GM23338 (cell line): ENCODE measurements around the gene TMEM25. TPM values are rescaled to one million over a fixed set of nuclear protein-coding genes. Genes with fewer than 3 reads are reported as not detected.

Experiments
- ATAC-seq: fragments of 200-7000 bp; cut with Tn5 transposase; 3 replicates; pipeline ENCODE4 v1.9.1; 2020
- DNase-seq: peaks from one replicate; pipeline ENCODE4 v3.0.0-alpha.2; 2015; ENCODE audit warnings: low spot score
- H2AFZ ChIP-seq: fragments of 200-600 bp; sonication (generic); 2 replicates; pipeline ENCODE4 v1.8.0; 2016; ENCODE audit warnings: antibody characterized with exemption, mild to moderate bottlenecking, moderate library complexity
- H3F3A ChIP-seq: fragments of 200-600 bp; sonication (generic); replicated peaks from 2 replicates; pipeline ENCODE4 v1.8.0; 2017; ENCODE audit warnings: antibody characterized with exemption, mixed run types, low read depth
- H3K27ac ChIP-seq: fragments of 200-600 bp; sonication (generic); 2 replicates; pipeline ENCODE4 v1.6.1; 2016; ENCODE audit warnings: low read depth
- H3K27me3 ChIP-seq: fragments of 200-600 bp; sonication (generic); 2 replicates; pipeline ENCODE4 v1.8.0; 2016; ENCODE audit warnings: mild to moderate bottlenecking, mixed run types, moderate library complexity; ENCODE audit not compliant: insufficient read depth
- H3K36me3 ChIP-seq: fragments of 200-600 bp; sonication (generic); 2 replicates; pipeline ENCODE4 v1.8.0; 2016; ENCODE audit warnings: mild to moderate bottlenecking; ENCODE audit not compliant: insufficient read depth
- H3K4me1 ChIP-seq: fragments of 200-600 bp; sonication (generic); 2 replicates; pipeline ENCODE4 v1.8.0; 2016; ENCODE audit warnings: mild to moderate bottlenecking, moderate library complexity; ENCODE audit not compliant: insufficient read depth
- H3K4me2 ChIP-seq: fragments of 200-600 bp; sonication (generic); 2 replicates; pipeline ENCODE4 v1.7.1; 2017; ENCODE audit warnings: mixed run types
- H3K4me3 ChIP-seq: fragments of 200-600 bp; sonication (generic); 2 replicates; pipeline ENCODE4 v1.6.1; 2016; ENCODE audit warnings: mixed run types
- H3K79me2 ChIP-seq: fragments of 200-600 bp; sonication (generic); replicated peaks from 2 replicates; pipeline ENCODE4 v1.8.0; 2017; ENCODE audit warnings: mild to moderate bottlenecking; ENCODE audit not compliant: insufficient read depth
- H3K9me2 ChIP-seq: fragments of 200-600 bp; sonication (generic); 2 replicates; pipeline ENCODE4 v1.8.0; 2017; ENCODE audit not compliant: insufficient read depth
- H4K20me1 ChIP-seq: fragments of 200-600 bp; sonication (generic); replicated peaks from 2 replicates; pipeline ENCODE4 v1.8.0; 2017; ENCODE audit warnings: mild to moderate bottlenecking; ENCODE audit not compliant: insufficient read depth
- H3K27ac Mint-ChIP-seq: 2 replicates; pipeline ENCODE4 v1.8.0; 2020; ENCODE audit warnings: inconsistent platforms, mild to moderate bottlenecking, moderate library complexity, mixed read lengths
- H3K27me3 Mint-ChIP-seq: 3 replicates; pipeline ENCODE4 v1.8.0; 2022; ENCODE audit warnings: low read depth, mild to moderate bottlenecking, moderate library complexity, mixed read lengths, inconsistent platforms; ENCODE audit not compliant: insufficient read depth, poor library complexity
- H3K36me3 Mint-ChIP-seq: 3 replicates; pipeline ENCODE4 v1.8.0; 2021; ENCODE audit warnings: low read depth, mild to moderate bottlenecking, inconsistent platforms, moderate library complexity, mixed read lengths
- H3K4me1 Mint-ChIP-seq: 3 replicates; pipeline ENCODE4 v1.8.0; 2020; ENCODE audit warnings: mild to moderate bottlenecking, inconsistent platforms, mixed read lengths
- H3K4me3 Mint-ChIP-seq: 3 replicates; pipeline ENCODE4 v1.8.0; 2021; ENCODE audit warnings: moderate library complexity, mild to moderate bottlenecking, inconsistent platforms, mixed read lengths
- H3K9me3 Mint-ChIP-seq: 3 replicates; pipeline ENCODE4 v1.8.0; 2020; ENCODE audit warnings: moderate library complexity, mild to moderate bottlenecking, inconsistent platforms, mixed read lengths
- CREB1 ChIP-seq: fragments of 250-450 bp; sonication (Bioruptor Pico); IDR thresholded peaks from 2 replicates; pipeline ENCODE4 v1.5.0; 2020; ENCODE audit warnings: low read depth, mild to moderate bottlenecking, moderate library complexity
- EZH2 ChIP-seq: fragments of 200-600 bp; sonication (generic); IDR thresholded peaks from one replicate; pipeline ENCODE4 v1.8.0; 2017; ENCODE audit warnings: antibody characterized with exemption, mild to moderate bottlenecking, low read depth; ENCODE audit not compliant: unreplicated experiment
- EZH2phosphoT487 ChIP-seq: fragments of 200-600 bp; sonication (generic); IDR thresholded peaks from one replicate; pipeline ENCODE4 v1.8.1; 2018; ENCODE audit warnings: antibody characterized with exemption; ENCODE audit not compliant: unreplicated experiment
- JUNB ChIP-seq: IDR thresholded peaks from one replicate; pipeline ENCODE4 v1.6.1; 2016; ENCODE audit warnings: antibody characterized with exemption; ENCODE audit not compliant: unreplicated experiment
- POLR2AphosphoS5 ChIP-seq: IDR thresholded peaks from 2 replicates; pipeline ENCODE4 v1.6.1; 2016; ENCODE audit warnings: antibody characterized with exemption, low read depth
- ZNF114 ChIP-seq: fragments of 250-450 bp; sonication (Bioruptor Pico); IDR thresholded peaks from 2 replicates; pipeline ENCODE4 v1.5.0; 2020; ENCODE audit warnings: mild to moderate bottlenecking, moderate library complexity
- ZNF331 ChIP-seq: fragments of 250-450 bp; sonication (Bioruptor Pico); IDR thresholded peaks from 2 replicates; pipeline ENCODE4 v1.5.0; 2020; ENCODE audit warnings: low read depth, mild to moderate bottlenecking, moderate library complexity
- polyA plus RNA-seq: library from polyadenylated mRNA; unstranded; fragments of >200 nt; fragmentation: Nextera tagmentation; extraction: Ambion mirVana; gene quantifications from 2 replicates; pipeline ENCODE4 v1.2.1, GENCODE V29; 2016
- total RNA-seq: library from RNA; depleted of rRNA; stranded (reverse); fragments of >200 nt; shearing (Covaris generic); gene quantifications from 2 replicates; pipeline ENCODE4 v1.2.3, GENCODE V29; 2014
- TF ChIP-seq, protein P1 (sequence below): IDR thresholded peaks from 2 replicates; pipeline ENCODE4 v1.6.1; 2016; ENCODE audit warnings: antibody characterized with exemption
- TF ChIP-seq, protein P2 (sequence below): fragments of 250-450 bp; sonication (Bioruptor Pico); IDR thresholded peaks from 2 replicates; pipeline ENCODE4 v1.5.0; 2020; ENCODE audit warnings: mild to moderate bottlenecking, moderate library complexity

The TMEM25 gene
- total and polyA plus RNA-seq, 2 experiments from 2014 or later: 11.7 to 17.7 TPM

DNA sequence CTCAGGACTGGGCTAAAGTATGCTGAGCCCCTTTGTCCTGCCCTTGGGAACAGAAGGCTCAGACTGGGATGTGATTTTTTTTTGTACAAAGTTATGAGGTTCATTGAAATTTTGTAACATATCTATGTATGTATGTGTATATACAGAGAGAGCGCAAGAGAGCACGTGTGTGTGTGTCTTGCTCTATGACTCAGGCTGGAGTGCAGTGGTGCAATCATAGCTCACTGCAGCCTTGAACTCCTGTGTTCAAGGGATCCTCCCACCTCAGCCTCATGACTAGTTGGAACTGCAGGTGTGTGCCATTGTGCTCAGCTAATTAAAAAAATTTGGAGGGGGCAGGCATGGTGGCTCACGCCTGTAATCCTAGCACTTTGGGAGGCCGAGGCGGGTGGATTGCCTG, 5.7 kb downstream of the TMEM25 start:
- TF ChIP-seq, protein P1, sequence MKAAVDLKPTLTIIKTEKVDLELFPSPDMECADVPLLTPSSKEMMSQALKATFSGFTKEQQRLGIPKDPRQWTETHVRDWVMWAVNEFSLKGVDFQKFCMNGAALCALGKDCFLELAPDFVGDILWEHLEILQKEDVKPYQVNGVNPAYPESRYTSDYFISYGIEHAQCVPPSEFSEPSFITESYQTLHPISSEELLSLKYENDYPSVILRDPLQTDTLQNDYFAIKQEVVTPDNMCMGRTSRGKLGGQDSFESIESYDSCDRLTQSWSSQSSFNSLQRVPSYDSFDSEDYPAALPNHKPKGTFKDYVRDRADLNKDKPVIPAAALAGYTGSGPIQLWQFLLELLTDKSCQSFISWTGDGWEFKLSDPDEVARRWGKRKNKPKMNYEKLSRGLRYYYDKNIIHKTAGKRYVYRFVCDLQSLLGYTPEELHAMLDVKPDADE: no peak
- no peak for TF ChIP-seq ZNF331 (CRISPR knock-in tag)
- TF ChIP-seq EZH2: no peak
- no peak for TF ChIP-seq CREB1 (CRISPR knock-in tag)
- no peak for TF ChIP-seq EZH2phosphoT487
- TF ChIP-seq, protein P2, sequence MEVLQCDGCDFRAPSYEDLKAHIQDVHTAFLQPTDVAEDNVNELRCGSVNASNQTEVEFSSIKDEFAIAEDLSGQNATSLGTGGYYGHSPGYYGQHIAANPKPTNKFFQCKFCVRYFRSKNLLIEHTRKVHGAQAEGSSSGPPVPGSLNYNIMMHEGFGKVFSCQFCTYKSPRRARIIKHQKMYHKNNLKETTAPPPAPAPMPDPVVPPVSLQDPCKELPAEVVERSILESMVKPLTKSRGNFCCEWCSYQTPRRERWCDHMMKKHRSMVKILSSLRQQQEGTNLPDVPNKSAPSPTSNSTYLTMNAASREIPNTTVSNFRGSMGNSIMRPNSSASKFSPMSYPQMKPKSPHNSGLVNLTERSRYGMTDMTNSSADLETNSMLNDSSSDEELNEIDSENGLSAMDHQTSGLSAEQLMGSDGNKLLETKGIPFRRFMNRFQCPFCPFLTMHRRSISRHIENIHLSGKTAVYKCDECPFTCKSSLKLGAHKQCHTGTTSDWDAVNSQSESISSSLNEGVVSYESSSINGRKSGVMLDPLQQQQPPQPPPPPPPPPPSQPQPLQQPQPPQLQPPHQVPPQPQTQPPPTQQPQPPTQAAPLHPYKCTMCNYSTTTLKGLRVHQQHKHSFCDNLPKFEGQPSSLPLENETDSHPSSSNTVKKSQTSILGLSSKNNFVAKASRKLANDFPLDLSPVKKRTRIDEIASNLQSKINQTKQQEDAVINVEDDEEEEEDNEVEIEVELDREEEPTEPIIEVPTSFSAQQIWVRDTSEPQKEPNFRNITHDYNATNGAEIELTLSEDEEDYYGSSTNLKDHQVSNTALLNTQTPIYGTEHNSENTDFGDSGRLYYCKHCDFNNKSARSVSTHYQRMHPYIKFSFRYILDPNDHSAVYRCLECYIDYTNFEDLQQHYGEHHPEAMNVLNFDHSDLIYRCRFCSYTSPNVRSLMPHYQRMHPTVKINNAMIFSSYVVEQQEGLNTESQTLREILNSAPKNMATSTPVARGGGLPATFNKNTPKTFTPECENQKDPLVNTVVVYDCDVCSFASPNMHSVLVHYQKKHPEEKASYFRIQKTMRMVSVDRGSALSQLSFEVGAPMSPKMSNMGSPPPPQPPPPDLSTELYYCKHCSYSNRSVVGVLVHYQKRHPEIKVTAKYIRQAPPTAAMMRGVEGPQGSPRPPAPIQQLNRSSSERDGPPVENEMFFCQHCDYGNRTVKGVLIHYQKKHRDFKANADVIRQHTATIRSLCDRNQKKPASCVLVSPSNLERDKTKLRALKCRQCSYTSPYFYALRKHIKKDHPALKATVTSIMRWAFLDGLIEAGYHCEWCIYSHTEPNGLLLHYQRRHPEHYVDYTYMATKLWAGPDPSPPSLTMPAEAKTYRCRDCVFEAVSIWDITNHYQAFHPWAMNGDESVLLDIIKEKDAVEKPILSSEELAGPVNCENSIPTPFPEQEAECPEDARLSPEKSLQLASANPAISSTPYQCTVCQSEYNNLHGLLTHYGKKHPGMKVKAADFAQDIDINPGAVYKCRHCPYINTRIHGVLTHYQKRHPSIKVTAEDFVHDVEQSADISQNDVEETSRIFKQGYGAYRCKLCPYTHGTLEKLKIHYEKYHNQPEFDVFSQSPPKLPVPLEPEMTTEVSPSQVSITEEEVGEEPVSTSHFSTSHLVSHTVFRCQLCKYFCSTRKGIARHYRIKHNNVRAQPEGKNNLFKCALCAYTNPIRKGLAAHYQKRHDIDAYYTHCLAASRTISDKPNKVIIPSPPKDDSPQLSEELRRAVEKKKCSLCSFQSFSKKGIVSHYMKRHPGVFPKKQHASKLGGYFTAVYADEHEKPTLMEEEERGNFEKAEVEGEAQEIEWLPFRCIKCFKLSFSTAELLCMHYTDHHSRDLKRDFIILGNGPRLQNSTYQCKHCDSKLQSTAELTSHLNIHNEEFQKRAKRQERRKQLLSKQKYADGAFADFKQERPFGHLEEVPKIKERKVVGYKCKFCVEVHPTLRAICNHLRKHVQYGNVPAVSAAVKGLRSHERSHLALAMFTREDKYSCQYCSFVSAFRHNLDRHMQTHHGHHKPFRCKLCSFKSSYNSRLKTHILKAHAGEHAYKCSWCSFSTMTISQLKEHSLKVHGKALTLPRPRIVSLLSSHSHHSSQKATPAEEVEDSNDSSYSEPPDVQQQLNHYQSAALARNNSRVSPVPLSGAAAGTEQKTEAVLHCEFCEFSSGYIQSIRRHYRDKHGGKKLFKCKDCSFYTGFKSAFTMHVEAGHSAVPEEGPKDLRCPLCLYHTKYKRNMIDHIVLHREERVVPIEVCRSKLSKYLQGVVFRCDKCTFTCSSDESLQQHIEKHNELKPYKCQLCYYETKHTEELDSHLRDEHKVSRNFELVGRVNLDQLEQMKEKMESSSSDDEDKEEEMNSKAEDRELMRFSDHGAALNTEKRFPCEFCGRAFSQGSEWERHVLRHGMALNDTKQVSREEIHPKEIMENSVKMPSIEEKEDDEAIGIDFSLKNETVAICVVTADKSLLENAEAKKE (CRISPR knock-in tag): no peak
- no peak for TF ChIP-seq ZNF114
- no peak for TF ChIP-seq POLR2AphosphoS5
- no peak for TF ChIP-seq JUNB
- peaks cover 14% of the 10 kb centered on the region for H3K36me3 Mint-ChIP-seq
- Histone ChIP-seq H3K4me3 (no peak overlapping the region), H3K79me2 (no peaks in the 10 kb centered on the region), H3K36me3 (no peaks in the 10 kb centered on the region), H3K27me3 (no peaks in the 10 kb centered on the region), H3K9me2 (no peaks in the 10 kb centered on the region), H3F3A (no peaks in the 10 kb centered on the region; the same call in 1 of the 2 replicates), H3K27ac (no peak overlapping the region), H3K4me2 (no peak overlapping the region), H4K20me1 (no peaks in the 10 kb centered on the region), H2AFZ (no peak overlapping the region), H3K4me1 (no peaks in the 10 kb centered on the region; the same call in 1 of the 2 replicates)
- no peak overlapping the region for H3K27ac Mint-ChIP-seq
- DNase-seq (no peak), ATAC-seq (no peak)
- H3K27me3 Mint-ChIP-seq: peaks cover 4% of the 10 kb centered on the region
- H3K4me3 Mint-ChIP-seq: no peak overlapping the region
- H3K4me1 Mint-ChIP-seq: peaks cover 5% of the 10 kb centered on the region; the same call in 2 of the 3 replicates
- no peaks in the 10 kb centered on the region for H3K9me3 Mint-ChIP-seq
